ENCODE results near the gene SLC16A3.

SLC16A3 gene

GRCh38 chr17:82223517-82223916, 5.3 kb upstream of the SLC16A3 start:
- DNase-seq (ENCODE audit: low read depth), result no peak

- DNase-seq (ENCODE audit: low read depth), result no peak
These were observed 4.2 kb upstream of the SLC16A3 start for GRCh38 chr17:82224666-82225065.

- DNase-seq (ENCODE audit: low read depth), result peak; percentile 44
These were observed 3.3 kb upstream of the SLC16A3 start for GRCh38 chr17:82225368-82226029.

- no peak for DNase-seq (ENCODE audit: low read depth)
These were observed 2.6 kb upstream of the SLC16A3 start for GRCh38 chr17:82226146-82226808.

- DNase-seq (ENCODE audit: low read depth), result no peak
These were observed 1.8 kb upstream of the SLC16A3 start for GRCh38 chr17:82226809-82227628.

GRCh38 chr17:82227629-82228277, 1.1 kb upstream of the SLC16A3 start:
- no peak for DNase-seq (ENCODE audit: low read depth)

GRCh38 chr17:82228278-82228841, 482 bp upstream of the SLC16A3 start:
- peak; percentile 36 for DNase-seq (ENCODE audit: low read depth)

- no peak for DNase-seq (ENCODE audit: low read depth)
These were observed 1.1 kb downstream of the SLC16A3 start for GRCh38 chr17:82229698-82230608.

- peak; percentile 82 for DNase-seq (ENCODE audit: low read depth)
These were observed 1.9 kb downstream of the SLC16A3 start for GRCh38 chr17:82230609-82231311.

GRCh38 chr17:82231312-82231561, 2.4 kb downstream of the SLC16A3 start:
- no peak for DNase-seq (ENCODE audit: low read depth)

GRCh38 chr17:82231562-82232321, 2.9 kb downstream of the SLC16A3 start:
- DNase-seq (ENCODE audit: low read depth), result peak; percentile 87

GRCh38 chr17:82232322-82232820, 3.5 kb downstream of the SLC16A3 start:
- DNase-seq (ENCODE audit: low read depth), result no peak

GRCh38 chr17:82232876-82233785, 4.3 kb downstream of the SLC16A3 start:
- no peak for DNase-seq (ENCODE audit: low read depth)

GRCh38 chr17:82234211-82235055, 5.6 kb downstream of the SLC16A3 start:
- DNase-seq (ENCODE audit: low read depth), result peak; percentile 49

- DNase-seq (ENCODE audit: low read depth), result no peak
These were observed 6.4 kb downstream of the SLC16A3 start for GRCh38 chr17:82235056-82235774.

- peak; percentile 68 for DNase-seq (ENCODE audit: low read depth)
These were observed 6.9 kb downstream of the SLC16A3 start for GRCh38 chr17:82235775-82236141.

All from amniotic epithelial cell (primary cell).